Activated naive CD4-positive, alpha-beta T cell treated with anti-CD3 and anti-CD28 coated beads for 36 hours (primary cell): ENCODE data around the gene MTMR3. TPM values are rescaled to one million over a fixed set of nuclear protein-coding genes. Genes with fewer than 3 reads are reported as not detected.

Experiments
- CTCF ChIA-PET: fragments of 350-600 bp; sonication (Branson Sonifier 250); formaldehyde crosslinking; loops from one replicate; lab custom pipeline; 2021; ENCODE audit warnings: antibody characterized with exemption; lab: Charles Lee
- DNase-seq: peaks from one replicate; pipeline ENCODE4 v3.0.0-alpha.2; 2020
- H3K27ac Mint-ChIP-seq: one replicate; pipeline ENCODE4 v1.8.0; 2021; ENCODE audit warnings: mild to moderate bottlenecking, mixed read lengths
- H3K27me3 Mint-ChIP-seq: one replicate; pipeline ENCODE4 v1.8.0; 2021; ENCODE audit warnings: low read depth, mixed read lengths
- H3K36me3 Mint-ChIP-seq: one replicate; pipeline ENCODE4 v1.8.0; 2021; ENCODE audit warnings: low read depth, mixed read lengths
- H3K4me1 Mint-ChIP-seq: one replicate; pipeline ENCODE4 v1.8.0; 2021; ENCODE audit warnings: low read depth, mixed read lengths
- H3K4me3 Mint-ChIP-seq: one replicate; pipeline ENCODE4 v1.8.0; 2021; ENCODE audit warnings: mild to moderate bottlenecking, moderate library complexity, mixed read lengths
- H3K9me3 Mint-ChIP-seq: one replicate; pipeline ENCODE4 v1.8.0; 2021; ENCODE audit warnings: mixed read lengths
- intact Hi-C: fragments of 100-400 bp; cut with micrococcal nuclease; formaldehyde crosslinking; loops from one replicate; pipeline ENCODE4 v1.15.1; 2023
- total RNA-seq, 2 experiments: library from RNA; stranded (reverse); gene quantifications; one replicate each; pipeline ENCODE4 v1.2.3, GENCODE V29; 2021

Gene MTMR3
- total RNA-seq, 2 experiments from 2014 or later = 26.0 to 27.1 TPM

- DNase-seq = no peak
- Mint-ChIP-seq H3K4me3 (no peak overlapping the region), H3K4me1 (peaks cover 6% of the 10 kb centered on the region), H3K9me3 (no peaks in the 10 kb centered on the region), H3K27me3 (no peaks in the 10 kb centered on the region), H3K36me3 (peaks cover 19% of the 10 kb centered on the region), H3K27ac (no peak overlapping the region)
- intact Hi-C loops = no loop called here
- CTCF ChIA-PET = interaction anchor here (1.3 to 1.4 kb wide), 2 partner anchors 8 to 10 kb away, joined by 4 read pairs; no protein-coding TSS in a partner anchor
These were observed 130.2 kb downstream of the MTMR3 start for GRCh38 chr22:30013201-30013600.

DNA sequence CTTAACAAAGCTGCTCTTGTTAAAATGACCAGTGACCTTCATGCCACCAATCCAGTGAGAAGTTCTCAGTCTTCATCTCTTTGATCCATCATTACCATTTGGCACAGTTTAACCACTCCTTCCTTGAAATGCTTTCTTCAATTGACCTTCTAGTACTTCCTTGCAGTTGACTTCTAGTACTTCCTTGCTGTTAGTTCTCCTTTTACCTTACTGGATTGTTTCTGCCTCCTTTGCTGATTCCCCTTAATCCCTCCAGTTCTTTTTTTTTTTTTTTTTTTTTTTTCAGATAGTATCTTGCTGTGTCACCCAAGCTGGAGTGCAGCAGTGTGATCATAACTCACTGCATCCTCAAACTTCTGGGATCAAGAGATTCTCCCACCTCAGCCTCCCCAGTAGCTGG lies 131.3 kb downstream of the MTMR3 start:
- H3K27ac Mint-ChIP-seq = no peak overlapping the region
- H3K4me1 Mint-ChIP-seq = no peaks in the 10 kb centered on the region
- DNase-seq = no peak
- no peak overlapping the region for H3K4me3 Mint-ChIP-seq
- H3K27me3 Mint-ChIP-seq = no peaks in the 10 kb centered on the region
- no peaks in the 10 kb centered on the region for H3K9me3 Mint-ChIP-seq
- intact Hi-C loops = no loop called here
- H3K36me3 Mint-ChIP-seq = peaks cover 19% of the 10 kb centered on the region
- CTCF ChIA-PET = interaction anchor here (0.6 to 1.4 kb wide), 3 partner anchors 9 to 241 kb away, joined by 3 to 4 read pairs (median 4); no protein-coding TSS in a partner anchor

- H3K27ac Mint-ChIP-seq = no peak overlapping the region
- H3K36me3 Mint-ChIP-seq = peaks cover 22% of the 10 kb centered on the region
- intact Hi-C loops = no loop called here
- no peaks in the 10 kb centered on the region for H3K27me3 Mint-ChIP-seq
- no peaks in the 10 kb centered on the region for H3K4me1 Mint-ChIP-seq
- no peak for DNase-seq
- H3K9me3 Mint-ChIP-seq = no peaks in the 10 kb centered on the region
- H3K4me3 Mint-ChIP-seq = no peak overlapping the region
- CTCF ChIA-PET = interaction anchor here (0.8 to 1.2 kb wide), 2 partner anchors 10 to 379 kb away, joined by 3 read pairs; no protein-coding TSS in a partner anchor
These were observed 132.3 kb downstream of the MTMR3 start for GRCh38 chr22:30015229-30015797.

- Mint-ChIP-seq H3K9me3 (no peaks in the 10 kb centered on the region), H3K27ac (no peak overlapping the region), H3K4me1 (no peaks in the 10 kb centered on the region), H3K4me3 (no peak overlapping the region), H3K36me3 (peaks cover 22% of the 10 kb centered on the region), H3K27me3 (no peaks in the 10 kb centered on the region)
- intact Hi-C loops = no loop called here
- CTCF ChIA-PET = interaction anchor here (1.2 kb wide), 1 partner anchor 379 kb away, joined by 3 read pairs; no protein-coding TSS in a partner anchor
- no peak for DNase-seq
These were observed 132.9 kb downstream of the MTMR3 start for GRCh38 chr22:30015846-30016245.

DNA sequence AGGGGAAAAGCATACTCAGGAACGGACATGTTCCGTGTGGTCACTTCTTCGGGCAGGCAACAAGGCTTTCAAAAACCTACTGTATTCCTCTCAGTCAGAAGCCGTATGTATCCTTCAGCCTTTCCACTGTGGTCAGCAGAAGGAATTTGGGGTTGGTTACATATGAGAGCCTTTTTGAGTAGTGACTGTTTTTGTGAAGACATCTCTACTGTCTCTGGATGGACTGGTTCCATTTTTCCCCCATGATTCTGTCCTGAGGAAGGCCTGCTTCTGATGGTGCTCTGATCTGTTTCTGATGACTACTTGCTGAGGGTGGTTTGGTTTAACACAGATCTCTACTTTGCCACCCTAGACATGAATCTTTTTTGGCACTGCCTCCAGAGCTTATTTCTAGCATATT lies 133.6 kb downstream of the MTMR3 start:
- CTCF ChIA-PET = interaction anchor here (0.7 to 1.6 kb wide), 2 partner anchors 11 to 82 kb away, joined by 3 to 5 read pairs; no protein-coding TSS in a partner anchor
- no peaks in the 10 kb centered on the region for H3K4me1 Mint-ChIP-seq

GRCh38 chr22:30017375-30018223 lies 134.6 kb downstream of the MTMR3 start:
- no peaks in the 10 kb centered on the region for H3K9me3 Mint-ChIP-seq
- no peaks in the 10 kb centered on the region for H3K27me3 Mint-ChIP-seq
- DNase-seq = no peak
- H3K27ac Mint-ChIP-seq = no peak overlapping the region
- no peak overlapping the region for H3K4me3 Mint-ChIP-seq
- CTCF ChIA-PET = interaction anchor here (0.5 to 1.6 kb wide), 3 partner anchors 12 to 81 kb away, joined by 3 to 5 read pairs (median 4); no protein-coding TSS in a partner anchor
- intact Hi-C loops = no loop called here
- H3K36me3 Mint-ChIP-seq = peaks cover 24% of the 10 kb centered on the region
- H3K4me1 Mint-ChIP-seq = no peaks in the 10 kb centered on the region

More for the DNA sequence above, 133.6 kb downstream of the MTMR3 start:
- Mint-ChIP-seq H3K4me3 (no peak overlapping the region), H3K27ac (no peak overlapping the region), H3K36me3 (peaks cover 22% of the 10 kb centered on the region), H3K9me3 (no peaks in the 10 kb centered on the region), H3K27me3 (no peaks in the 10 kb centered on the region)
- DNase-seq = no peak
- intact Hi-C loops = no loop called here

GRCh38 chr22:30020511-30020910 lies 137.5 kb downstream of the MTMR3 start:
- no peaks in the 10 kb centered on the region for H3K27me3 Mint-ChIP-seq
- intact Hi-C loops = no loop called here
- H3K36me3 Mint-ChIP-seq = peaks cover 27% of the 10 kb centered on the region
- no peaks in the 10 kb centered on the region for H3K9me3 Mint-ChIP-seq
- no peak overlapping the region for H3K27ac Mint-ChIP-seq
- H3K4me1 Mint-ChIP-seq = peaks cover 6% of the 10 kb centered on the region
- DNase-seq = no peak
- CTCF ChIA-PET = no interaction called here
- H3K4me3 Mint-ChIP-seq = no peak overlapping the region

DNA sequence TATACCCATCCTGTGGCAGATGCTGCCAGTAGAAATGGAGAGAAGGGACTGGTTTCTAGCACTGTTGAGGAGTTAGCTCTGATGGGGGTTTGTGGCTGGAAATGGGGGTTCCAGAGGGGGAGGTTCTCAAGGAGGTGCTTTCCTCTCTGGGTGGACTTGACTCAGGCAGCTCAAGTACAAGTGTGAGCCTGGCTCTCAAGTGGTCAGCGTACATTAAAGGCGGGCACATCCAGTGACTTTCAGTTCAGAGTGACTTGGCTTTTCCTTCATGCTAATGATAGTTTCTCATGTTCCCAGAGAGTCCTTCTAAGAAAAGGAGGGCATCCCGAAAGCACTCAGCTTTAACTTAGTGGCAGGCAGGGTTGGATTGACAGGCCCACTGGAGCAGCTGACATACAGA lies 138.4 kb downstream of the MTMR3 start:
- no peaks in the 10 kb centered on the region for H3K9me3 Mint-ChIP-seq
- no peaks in the 10 kb centered on the region for H3K27me3 Mint-ChIP-seq
- H3K36me3 Mint-ChIP-seq = peaks cover 26% of the 10 kb centered on the region
- H3K27ac Mint-ChIP-seq = no peak overlapping the region
- peaks cover 6% of the 10 kb centered on the region for H3K4me1 Mint-ChIP-seq
- no peak for DNase-seq
- intact Hi-C loops = no loop called here
- CTCF ChIA-PET = interaction anchor here (0.8 kb wide), 1 partner anchor 15 kb away, joined by 3 read pairs; no protein-coding TSS in a partner anchor
- H3K4me3 Mint-ChIP-seq = no peak overlapping the region

GRCh38 chr22:30021881-30022619 lies 139.1 kb downstream of the MTMR3 start:
- H3K27me3 Mint-ChIP-seq = no peaks in the 10 kb centered on the region
- no peak for DNase-seq
- no peaks in the 10 kb centered on the region for H3K9me3 Mint-ChIP-seq
- H3K36me3 Mint-ChIP-seq = peaks cover 22% of the 10 kb centered on the region
- H3K4me1 Mint-ChIP-seq = peaks cover 6% of the 10 kb centered on the region
- CTCF ChIA-PET = interaction anchor here (0.8 kb wide), 1 partner anchor 16 kb away, joined by 3 read pairs; no protein-coding TSS in a partner anchor
- intact Hi-C loops = no loop called here
- H3K27ac Mint-ChIP-seq = no peak overlapping the region
- no peak overlapping the region for H3K4me3 Mint-ChIP-seq

GRCh38 chr22:30023099-30023660 lies 140.2 kb downstream of the MTMR3 start:
- Mint-ChIP-seq H3K27ac (no peak overlapping the region), H3K36me3 (peaks cover 19% of the 10 kb centered on the region), H3K4me3 (no peak overlapping the region), H3K27me3 (no peaks in the 10 kb centered on the region), H3K9me3 (no peaks in the 10 kb centered on the region), H3K4me1 (peaks cover 6% of the 10 kb centered on the region)
- intact Hi-C loops = no loop called here
- CTCF ChIA-PET = interaction anchor here (1.1 to 2.2 kb wide), 3 partner anchors 18 to 65 kb away, joined by 3 to 9 read pairs (median 4); no protein-coding TSS in a partner anchor
- DNase-seq = no peak

- intact Hi-C loops = no loop called here
- Mint-ChIP-seq H3K27me3 (no peaks in the 10 kb centered on the region), H3K27ac (no peak overlapping the region), H3K4me1 (peaks cover 6% of the 10 kb centered on the region), H3K4me3 (no peak overlapping the region), H3K9me3 (no peaks in the 10 kb centered on the region), H3K36me3 (peaks cover 17% of the 10 kb centered on the region)
- no peak for DNase-seq
- CTCF ChIA-PET = interaction anchor here (0.6 to 2.2 kb wide), 5 partner anchors 19 to 68 kb away, joined by 3 to 9 read pairs (median 3); no protein-coding TSS in a partner anchor
These were observed 141.3 kb downstream of the MTMR3 start for GRCh38 chr22:30024231-30024630.
